Mesenchymal stem cell (in vitro differentiated cells and primary cell): ENCODE data around the gene IGFBP6.

Experiments used
- DNase-seq: peaks from one replicate; pipeline ENCODE4 v3.0.0-alpha.2; 2013
- H2AFZ ChIP-seq: one replicate; pipeline ENCODE4 v1.6.1; 2013; ENCODE audit warnings: low read depth, mild to moderate bottlenecking, control low read depth, inconsistent platforms, low read length, moderate library complexity
- H2AK5ac ChIP-seq: 2 replicates; pipeline ENCODE4 v1.6.1; 2013; ENCODE audit warnings: low read length, moderate library complexity, mild to moderate bottlenecking, inconsistent platforms; ENCODE audit not compliant: severe bottlenecking
- H2BK120ac ChIP-seq: one replicate; pipeline ENCODE4 v1.6.1; 2013; ENCODE audit warnings: low read depth, mild to moderate bottlenecking, inconsistent platforms, low read length, moderate library complexity
- H2BK12ac ChIP-seq, 2 experiments: one replicate each; pipeline ENCODE4 v1.6.1; 2013; ENCODE audit warnings: inconsistent platforms in 2 of 2, low read length in 2 of 2, mild to moderate bottlenecking in 2 of 2, moderate library complexity in 2 of 2, control low read depth in 1 of 2
- H2BK15ac ChIP-seq: one replicate; pipeline ENCODE4 v1.6.1; 2013; ENCODE audit warnings: mild to moderate bottlenecking, low read depth, inconsistent platforms; ENCODE audit not compliant: poor library complexity, severe bottlenecking
- H2BK5ac ChIP-seq: 2 replicates; pipeline ENCODE4 v1.6.1; 2013; ENCODE audit warnings: low read depth, mild to moderate bottlenecking, low read length, control low read depth, inconsistent platforms; ENCODE audit not compliant: poor library complexity, severe bottlenecking
- H3K14ac ChIP-seq, 2 experiments: one replicate each; pipeline ENCODE4 v1.6.1; 2013; ENCODE audit warnings: inconsistent platforms in 2 of 2, low read length in 2 of 2, control low read depth in 1 of 2, mild to moderate bottlenecking in 1 of 2, moderate library complexity in 1 of 2
- H3K18ac ChIP-seq, 2 experiments: one replicate each; pipeline ENCODE4 v1.6.1; 2013; ENCODE audit warnings: inconsistent platforms in 2 of 2, low read length in 2 of 2, control low read depth in 1 of 2, low read depth in 1 of 2, mild to moderate bottlenecking in 1 of 2
- H3K23ac ChIP-seq, 2 experiments: one replicate each; pipeline ENCODE4 v1.6.1; 2013; ENCODE audit warnings: inconsistent platforms in 2 of 2, low read length in 2 of 2, mild to moderate bottlenecking in 2 of 2, moderate library complexity in 2 of 2, control low read depth in 1 of 2
- H3K27ac ChIP-seq: 2 replicates; pipeline ENCODE4 v1.5.1; 2013; ENCODE audit warnings: mild to moderate bottlenecking, moderate library complexity, low read length, control low read depth, inconsistent platforms; ENCODE audit not compliant: poor library complexity, severe bottlenecking
- H3K27me3 ChIP-seq, 2 experiments: 2 replicates each; pipeline versions ENCODE4 v1.6.1 to v1.7.0; 2013; ENCODE audit warnings: low read length in 2 of 2, mild to moderate bottlenecking in 2 of 2, moderate library complexity in 2 of 2, control low read depth in 1 of 2, inconsistent platforms in 1 of 2; ENCODE audit not compliant: control insufficient read depth in 1 of 2, insufficient read depth in 1 of 2
- H3K36me3 ChIP-seq, 2 experiments: 2 replicates each; pipeline versions ENCODE4 v1.6.1 to v1.7.0; 2013; ENCODE audit warnings: low read length in 2 of 2, control low read depth in 1 of 2, inconsistent platforms in 1 of 2, low read depth in 1 of 2, mild to moderate bottlenecking in 1 of 2; ENCODE audit not compliant: insufficient read depth in 2 of 2, control insufficient read depth in 1 of 2
- H3K4ac ChIP-seq, 2 experiments: one replicate each; pipeline ENCODE4 v1.6.1; 2013; ENCODE audit warnings: inconsistent platforms in 2 of 2, low read length in 2 of 2, mild to moderate bottlenecking in 2 of 2, moderate library complexity in 2 of 2, control low read depth in 1 of 2, low read depth in 1 of 2
- H3K4me1 ChIP-seq: 2 replicates; pipeline ENCODE4 v1.6.1; 2013; ENCODE audit warnings: low read depth, low read length, control low read depth; ENCODE audit not compliant: control insufficient read depth, insufficient read depth
- H3K4me2 ChIP-seq: 2 replicates; pipeline ENCODE4 v1.6.1; 2013; ENCODE audit warnings: low read length, mild to moderate bottlenecking, inconsistent platforms; ENCODE audit not compliant: poor library complexity, severe bottlenecking
- H3K4me3 ChIP-seq, 2 experiments: 2 replicates each; pipeline versions ENCODE4 v1.5.1 to v1.7.0; 2013; ENCODE audit warnings: low read length in 2 of 2, mild to moderate bottlenecking in 2 of 2, control low read depth in 1 of 2, low read depth in 1 of 2; ENCODE audit not compliant: insufficient read depth in 1 of 2
- H3K79me1 ChIP-seq: replicated peaks from 2 replicates; pipeline ENCODE4 v1.6.1; 2013; ENCODE audit warnings: mild to moderate bottlenecking, control low read depth, low read length, inconsistent platforms; ENCODE audit not compliant: poor library complexity, severe bottlenecking
- H3K9ac ChIP-seq: 2 replicates; pipeline ENCODE4 v1.7.0; 2013; ENCODE audit warnings: mild to moderate bottlenecking, low read length, moderate library complexity
- H3K9me3 ChIP-seq: 2 replicates; pipeline ENCODE4 v1.7.0; 2013; ENCODE audit warnings: mild to moderate bottlenecking, low read length; ENCODE audit not compliant: control insufficient read depth
- H4K8ac ChIP-seq: one replicate; pipeline ENCODE4 v1.6.1; 2013; ENCODE audit warnings: inconsistent platforms, mild to moderate bottlenecking, low read length, moderate library complexity
- H4K91ac ChIP-seq: one replicate; pipeline ENCODE4 v1.6.1; 2013; ENCODE audit warnings: mild to moderate bottlenecking, low read length, inconsistent platforms
- WGBS: methylation state at CpG from one replicate; pipeline ENCODE4 v1.1.7; 2013; ENCODE audit warnings: mixed read lengths; 5-methylcytosine and 5-hydroxymethylcytosine counted together

The IGFBP6 gene

GRCh38 chr12:53127169-53127568 is 29.7 kb downstream of the IGFBP6 start:
- Histone ChIP-seq H3K4me3 (no peak overlapping the region), H2BK12ac (no peak overlapping the region)
- 94% methylated on average over 1 of the region's 1 CpG for WGBS

GRCh38 chr12:53128780-53129569 is 31.5 kb downstream of the IGFBP6 start:
- no peak overlapping the region for H3K14ac ChIP-seq
- no peak overlapping the region for H2BK12ac ChIP-seq
- no peaks in the 10 kb centered on the region for H3K36me3 ChIP-seq
- no peak overlapping the region for H3K4ac ChIP-seq
- no peak overlapping the region for H3K27ac ChIP-seq
- H3K79me1 ChIP-seq: no peaks in the 10 kb centered on the region
- H2BK15ac ChIP-seq: no peak overlapping the region
- no peak overlapping the region for H4K8ac ChIP-seq
- H2BK120ac ChIP-seq: no peak overlapping the region
- no peak overlapping the region for H2BK5ac ChIP-seq
- H3K18ac ChIP-seq: no peak overlapping the region
- no peak overlapping the region for H2AFZ ChIP-seq
- H3K9me3 ChIP-seq: no peaks in the 10 kb centered on the region
- H3K23ac ChIP-seq: no peak overlapping the region
- no peak overlapping the region for H3K4me2 ChIP-seq
- H3K27me3 ChIP-seq: peaks cover 0 to 19% of the 10 kb centered on the region in 2 experiments
- no peak overlapping the region for H3K4me3 ChIP-seq
- 87% methylated on average over 10 of the region's 10 CpGs for WGBS
- H2AK5ac ChIP-seq: no peak overlapping the region
- DNase-seq: no peak
- no peak overlapping the region for H4K91ac ChIP-seq
- H3K9ac ChIP-seq: no peak overlapping the region
- peaks cover under 1% of the 10 kb centered on the region for H3K4me1 ChIP-seq

More at GRCh38 chr12:53127169-53127568, 29.7 kb downstream of the IGFBP6 start:
- H2BK15ac ChIP-seq: no peak overlapping the region
- H2BK120ac ChIP-seq: no peak overlapping the region
- H3K9ac ChIP-seq: no peak overlapping the region
- no peak overlapping the region for H2AK5ac ChIP-seq
- H3K23ac ChIP-seq: no peak overlapping the region
- no peaks in the 10 kb centered on the region for H3K9me3 ChIP-seq
- no peaks in the 10 kb centered on the region for H3K79me1 ChIP-seq
- H3K4ac ChIP-seq: no peak overlapping the region
- no peak overlapping the region for H2BK5ac ChIP-seq
- no peak overlapping the region for H3K18ac ChIP-seq
- H3K4me2 ChIP-seq: no peak overlapping the region
- H3K14ac ChIP-seq: no peak overlapping the region
- no peak overlapping the region for H4K91ac ChIP-seq
- DNase-seq: no peak
- H2AFZ ChIP-seq: no peak overlapping the region
- peaks cover 0 to 19% of the 10 kb centered on the region in 2 experiments for H3K27me3 ChIP-seq
- H3K36me3 ChIP-seq: no peaks in the 10 kb centered on the region
- H4K8ac ChIP-seq: no peak overlapping the region
- no peak overlapping the region for H3K27ac ChIP-seq
- H3K4me1 ChIP-seq: peaks cover 5% of the 10 kb centered on the region

- no peak overlapping the region for H3K9ac ChIP-seq
- no peak overlapping the region for H3K4me2 ChIP-seq
- no peak overlapping the region for H2BK5ac ChIP-seq
- H3K18ac ChIP-seq: no peak overlapping the region
- H2BK12ac ChIP-seq: no peak overlapping the region
- no peak overlapping the region for H3K4ac ChIP-seq
- H4K91ac ChIP-seq: no peak overlapping the region
- DNase-seq: no peak
- no peak overlapping the region for H3K23ac ChIP-seq
- no peaks in the 10 kb centered on the region for H3K36me3 ChIP-seq
- 90% methylated on average over 1 of the region's 2 CpGs for WGBS
- no peak overlapping the region for H2BK15ac ChIP-seq
- no peaks in the 10 kb centered on the region for H3K4me1 ChIP-seq
- H2AFZ ChIP-seq: no peak overlapping the region
- no peak overlapping the region for H4K8ac ChIP-seq
- H2BK120ac ChIP-seq: no peak overlapping the region
- no peak overlapping the region for H3K4me3 ChIP-seq
- H3K27me3 ChIP-seq: peaks cover 0 to 19% of the 10 kb centered on the region in 2 experiments
- no peak overlapping the region for H2AK5ac ChIP-seq
- H3K79me1 ChIP-seq: no peaks in the 10 kb centered on the region
- no peak overlapping the region for H3K27ac ChIP-seq
- peaks cover 8% of the 10 kb centered on the region for H3K9me3 ChIP-seq
- no peak overlapping the region for H3K14ac ChIP-seq
Measured at GRCh38 chr12:53131844-53132243, 34.4 kb downstream of the IGFBP6 start.

DNA sequence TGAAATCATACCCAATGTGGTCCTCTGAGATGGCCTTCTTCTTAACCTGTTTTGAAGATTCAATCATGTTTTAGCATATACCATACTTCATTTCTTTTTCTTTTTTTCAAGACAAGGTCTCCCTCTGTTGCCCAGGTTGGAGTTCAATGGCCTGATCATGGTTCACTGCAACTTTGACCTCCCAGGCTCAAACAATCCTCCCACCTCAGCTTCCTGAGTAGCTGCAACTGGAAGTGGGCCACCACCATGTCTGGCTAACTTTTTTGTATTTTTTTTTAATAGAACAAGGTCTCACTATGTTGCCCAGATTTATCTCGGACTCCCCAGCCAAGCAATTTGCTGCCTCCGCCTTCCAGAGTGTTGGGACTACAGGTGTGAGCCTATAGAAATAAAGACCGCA is 36.3 kb downstream of the IGFBP6 start:
- no peak overlapping the region for H3K23ac ChIP-seq
- 94% methylated on average over 2 of the region's 3 CpGs for WGBS
- H2BK5ac ChIP-seq: no peak overlapping the region
- no peaks in the 10 kb centered on the region for H3K4me1 ChIP-seq
- no peak overlapping the region for H3K4me2 ChIP-seq
- H3K79me1 ChIP-seq: no peaks in the 10 kb centered on the region
- H3K4me3 ChIP-seq: no peak overlapping the region
- DNase-seq: no peak
- H3K36me3 ChIP-seq: no peaks in the 10 kb centered on the region
- H2BK15ac ChIP-seq: no peak overlapping the region
- no peak overlapping the region for H4K91ac ChIP-seq
- H3K27ac ChIP-seq: no peak overlapping the region
- no peak overlapping the region for H2AFZ ChIP-seq
- H3K14ac ChIP-seq: no peak overlapping the region
- no peak overlapping the region for H2BK120ac ChIP-seq
- peaks cover 17% of the 10 kb centered on the region for H3K9me3 ChIP-seq
- H3K4ac ChIP-seq: no peak overlapping the region
- no peak overlapping the region for H3K18ac ChIP-seq
- H2BK12ac ChIP-seq: no peak overlapping the region
- H3K9ac ChIP-seq: no peak overlapping the region
- no peak overlapping the region for H4K8ac ChIP-seq
- peaks cover 0 to 13% of the 10 kb centered on the region in 2 experiments for H3K27me3 ChIP-seq
- no peak overlapping the region for H2AK5ac ChIP-seq
